ENCODE measurements around the gene LHPP. TPM values are rescaled to one million over a fixed set of nuclear protein-coding genes. Genes with fewer than 3 reads are reported as not detected.

The LHPP gene
- total RNA-seq, 4 donors from 2014 or later = 8.7 to 19.9 (median 15.5) TPM

GRCh38 chr10:124469956-124470484 lies 8.4 kb downstream of the LHPP start:
- WGBS, 2 donors = 80 to 86% methylated on average over 12 to 19 of the region's 20 CpGs
- TF ChIP-seq CTCF (IDR thresholded peaks at IDR 0.05) = no peak
- TF ChIP-seq POLR2A (IDR thresholded peaks at IDR 0.05) = no peak
- H3K4me3 ChIP-seq (ENCODE audit: low read depth, poor library complexity, severe bottlenecking) = no peak overlapping the region
- intact Hi-C loops (cut with DNase I; ENCODE audit: low total_unique reads) = no loop called here
- no peak for DNase-seq (ENCODE audit: low spot score in 2 of 2)

- DNase-seq (ENCODE audit: low spot score in 2 of 2) = no peak
- WGBS, 2 donors = 93 to 95% methylated on average over 13 of the region's 13 CpGs
Observed at GRCh38 chr10:124470544-124471434, 9.2 kb downstream of the LHPP start.

GRCh38 chr10:124472071-124472470 lies 10.4 kb downstream of the LHPP start:
- DNase-seq (ENCODE audit: low spot score in 2 of 2) = no peak
- 88 to 92% methylated on average over 6 of the region's 6 CpGs for WGBS, 2 donors
- H3K4me3 ChIP-seq (ENCODE audit: low read depth, poor library complexity, severe bottlenecking) = no peak overlapping the region
- no peak for TF ChIP-seq POLR2A (IDR thresholded peaks at IDR 0.05)
- TF ChIP-seq CTCF (IDR thresholded peaks at IDR 0.05) = no peak
- intact Hi-C loops (cut with DNase I; ENCODE audit: low total_unique reads) = no loop called here

More at GRCh38 chr10:124470544-124471434, 9.2 kb downstream of the LHPP start:
- intact Hi-C loops (cut with DNase I; ENCODE audit: low total_unique reads) = no loop called here
- no peak overlapping the region for H3K4me3 ChIP-seq (ENCODE audit: low read depth, poor library complexity, severe bottlenecking)
- TF ChIP-seq POLR2A (IDR thresholded peaks at IDR 0.05) = no peak
- TF ChIP-seq CTCF (IDR thresholded peaks at IDR 0.05) = no peak

GRCh38 chr10:124473070-124473469 lies 11.4 kb downstream of the LHPP start:
- TF ChIP-seq CTCF (IDR thresholded peaks at IDR 0.05) = no peak
- no peak for TF ChIP-seq POLR2A (IDR thresholded peaks at IDR 0.05)
- intact Hi-C loops (cut with DNase I; ENCODE audit: low total_unique reads) = no loop called here
- WGBS, 2 donors = 72 to 76% methylated on average over 3 of the region's 3 CpGs
- DNase-seq (ENCODE audit: low spot score in 2 of 2) = no peak
- no peak overlapping the region for H3K4me3 ChIP-seq (ENCODE audit: low read depth, poor library complexity, severe bottlenecking)

- WGBS, 2 donors = 61 to 78% methylated on average over 9 of the region's 9 CpGs
- H3K4me3 ChIP-seq (ENCODE audit: low read depth, poor library complexity, severe bottlenecking) = no peak overlapping the region
- DNase-seq (ENCODE audit: low spot score in 2 of 2) = no peak
- TF ChIP-seq POLR2A (IDR thresholded peaks at IDR 0.05) (no peak), CTCF (IDR thresholded peaks at IDR 0.05) (no peak)
- intact Hi-C loops (cut with DNase I; ENCODE audit: low total_unique reads) = no loop called here
Observed at GRCh38 chr10:124474514-124475070, 13.0 kb downstream of the LHPP start.
